Activated CD4-positive, CD25-positive, alpha-beta regulatory T cell treated with anti-CD3 and anti-CD28 coated beads, Interleukin-2, amount 50 U/mL, for 16 hours (primary cell): Measurements from ENCODE around the gene MATN1.

Source experiments
- DNase-seq: peaks from one replicate; pipeline ENCODE4 v3.0.0-alpha.2; 2020; ENCODE audit warnings: low read depth, low spot score

Gene MATN1

DNA sequence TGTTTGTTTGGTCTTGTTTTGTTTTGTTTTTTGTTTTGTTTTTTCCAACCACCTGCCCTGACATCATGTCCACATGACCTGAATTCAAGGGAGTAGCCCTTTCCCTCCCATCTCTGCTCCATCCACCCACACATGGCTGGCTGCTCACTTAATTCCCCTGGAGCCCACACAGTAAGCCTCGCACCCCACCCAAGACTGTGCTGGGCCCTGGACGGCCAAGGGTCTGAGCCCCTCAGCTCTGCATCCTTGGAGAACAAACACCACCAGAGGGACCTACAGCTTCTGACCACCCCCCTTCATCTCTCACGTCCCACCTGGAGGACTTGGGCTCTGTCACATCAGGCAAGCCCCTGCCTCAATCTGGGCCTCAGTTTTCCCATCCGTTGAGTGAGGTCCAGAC is 39.1 kb downstream of the MATN1 start:
- DNase-seq = no peak

DNA sequence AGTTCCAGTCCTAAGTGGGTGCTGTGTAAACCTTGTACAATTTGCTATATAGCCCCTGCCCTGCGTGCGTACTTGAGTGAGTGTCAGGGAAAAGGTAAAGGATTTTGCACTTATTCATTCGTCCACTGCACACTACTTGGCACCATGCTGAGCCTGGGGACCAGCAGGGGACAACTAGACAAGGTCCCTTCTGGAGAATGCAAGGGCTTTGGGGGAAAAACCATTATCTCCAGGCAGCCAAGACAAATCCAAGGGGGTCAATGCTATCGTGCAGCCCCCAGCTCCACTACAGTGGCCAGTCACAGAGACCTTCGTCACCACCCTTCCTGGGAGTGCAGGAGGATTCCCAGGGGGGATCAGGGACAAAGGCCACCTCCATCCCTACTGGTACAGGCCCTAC is 39.7 kb downstream of the MATN1 start:
- no peak for DNase-seq

DNA sequence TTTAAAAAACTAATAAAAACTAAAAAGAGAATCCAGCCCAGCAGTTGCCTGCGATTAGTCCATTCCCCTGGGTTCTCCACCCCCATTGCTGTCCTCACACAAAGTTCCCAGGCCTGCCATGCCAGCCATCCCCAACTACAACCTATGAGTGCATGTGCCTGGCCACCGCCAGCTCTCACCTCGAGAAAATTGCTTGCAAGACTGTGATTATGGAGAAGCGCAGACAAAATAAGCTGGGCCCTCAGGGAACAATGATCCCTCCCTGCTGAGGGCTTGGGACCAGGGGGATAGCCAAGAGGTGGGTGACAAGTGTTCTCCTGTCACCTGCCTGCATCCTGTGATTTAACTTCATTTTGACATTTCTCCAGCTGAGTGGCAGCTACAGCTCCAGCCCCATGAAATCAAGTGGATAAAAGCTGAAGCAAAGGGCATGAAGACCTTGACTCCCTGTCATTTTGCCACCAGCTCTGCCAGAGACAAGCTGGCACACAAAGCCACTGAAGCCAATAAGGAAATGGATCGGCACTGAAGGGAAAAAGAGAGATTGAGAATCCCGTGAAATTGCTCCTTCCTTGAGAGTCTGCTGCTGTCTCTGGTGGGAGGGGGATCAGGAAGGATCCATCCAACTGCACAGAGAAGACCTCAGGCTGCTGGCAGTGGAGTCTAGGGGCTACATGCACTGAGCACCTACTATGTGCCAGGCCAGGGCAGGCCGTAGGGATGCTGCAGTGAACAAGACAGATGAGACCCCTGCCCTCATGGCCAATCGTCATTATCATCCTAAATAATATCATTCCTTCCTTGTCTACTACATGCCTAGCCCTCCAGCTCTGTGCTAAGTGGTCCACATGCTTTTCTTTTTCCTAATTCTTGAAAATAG is 40.7 kb downstream of the MATN1 start:
- no peak for DNase-seq

GRCh38 chr1:30681782-30682181 is 41.6 kb downstream of the MATN1 start:
- DNase-seq = no peak

GRCh38 chr1:30680879-30681278 is 42.5 kb downstream of the MATN1 start:
- no peak for DNase-seq

GRCh38 chr1:30680429-30680828 is 43.0 kb downstream of the MATN1 start:
- no peak for DNase-seq

GRCh38 chr1:30679976-30680305 is 43.4 kb downstream of the MATN1 start:
- DNase-seq = no peak

- no peak for DNase-seq
Measured at GRCh38 chr1:30679201-30679975, 44.0 kb downstream of the MATN1 start.

DNA sequence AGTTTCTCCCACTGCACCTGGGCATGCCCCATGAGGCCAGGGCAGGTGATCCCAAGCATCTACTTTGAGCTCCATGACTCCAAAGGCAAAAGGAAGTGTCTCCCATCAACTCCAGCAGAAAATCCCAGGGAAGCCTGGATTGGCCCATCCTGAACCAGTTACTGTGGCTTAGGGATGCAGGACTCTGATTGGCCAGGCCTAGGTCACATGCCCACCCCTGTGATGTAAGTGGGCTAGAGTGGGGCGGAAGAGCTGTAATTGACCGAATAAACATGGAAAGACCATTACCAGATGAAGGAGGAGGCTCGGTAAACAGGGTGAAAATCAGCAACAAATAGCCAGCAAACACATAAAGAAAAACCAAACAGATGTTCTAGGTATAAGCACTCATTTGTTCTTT is 45.2 kb downstream of the MATN1 start:
- DNase-seq = no peak

- no peak for DNase-seq
Measured at GRCh38 chr1:30677471-30677870, 45.9 kb downstream of the MATN1 start.

- DNase-seq = no peak
Measured at GRCh38 chr1:30675761-30676160, 47.6 kb downstream of the MATN1 start.

GRCh38 chr1:30675289-30675688 is 48.1 kb downstream of the MATN1 start:
- no peak for DNase-seq

DNA sequence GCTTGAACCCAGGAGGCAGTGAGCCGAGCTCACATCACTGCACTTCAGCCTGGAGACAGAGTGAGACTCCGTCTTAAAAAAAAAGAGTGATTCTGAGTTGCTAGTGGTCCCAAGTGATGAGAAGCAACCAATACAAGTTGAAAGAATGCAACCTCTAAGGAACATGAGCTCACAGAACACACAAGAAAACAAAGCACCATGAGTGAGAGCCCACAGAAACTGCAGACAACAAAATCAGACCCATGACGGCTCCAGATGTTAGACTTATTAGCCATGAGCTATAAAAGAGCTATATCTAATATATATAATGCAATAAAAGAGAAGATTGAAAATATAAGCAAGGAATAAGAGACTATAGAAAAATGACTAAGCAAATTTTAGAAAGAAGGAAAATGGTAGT is 50.0 kb downstream of the MATN1 start:
- DNase-seq = no peak

DNA sequence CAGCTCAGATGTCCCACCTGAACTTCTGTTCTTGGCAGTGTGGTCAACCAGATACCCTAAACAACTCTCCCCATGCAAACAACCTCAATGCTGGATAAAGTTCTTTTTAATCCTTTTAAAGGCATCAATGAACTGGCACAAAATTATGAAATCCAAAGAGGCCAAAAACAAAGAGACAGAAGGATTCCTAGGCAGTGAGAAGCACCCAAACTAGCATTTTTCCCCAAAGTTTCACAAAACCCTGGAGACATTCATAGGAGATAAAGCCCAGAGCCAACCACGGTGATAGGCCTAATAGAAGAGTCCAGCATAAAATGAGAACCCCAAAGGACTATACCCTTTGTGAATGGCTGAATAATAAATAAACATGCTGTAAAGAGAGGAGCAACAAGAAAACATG is 50.7 kb downstream of the MATN1 start:
- DNase-seq = no peak

DNA sequence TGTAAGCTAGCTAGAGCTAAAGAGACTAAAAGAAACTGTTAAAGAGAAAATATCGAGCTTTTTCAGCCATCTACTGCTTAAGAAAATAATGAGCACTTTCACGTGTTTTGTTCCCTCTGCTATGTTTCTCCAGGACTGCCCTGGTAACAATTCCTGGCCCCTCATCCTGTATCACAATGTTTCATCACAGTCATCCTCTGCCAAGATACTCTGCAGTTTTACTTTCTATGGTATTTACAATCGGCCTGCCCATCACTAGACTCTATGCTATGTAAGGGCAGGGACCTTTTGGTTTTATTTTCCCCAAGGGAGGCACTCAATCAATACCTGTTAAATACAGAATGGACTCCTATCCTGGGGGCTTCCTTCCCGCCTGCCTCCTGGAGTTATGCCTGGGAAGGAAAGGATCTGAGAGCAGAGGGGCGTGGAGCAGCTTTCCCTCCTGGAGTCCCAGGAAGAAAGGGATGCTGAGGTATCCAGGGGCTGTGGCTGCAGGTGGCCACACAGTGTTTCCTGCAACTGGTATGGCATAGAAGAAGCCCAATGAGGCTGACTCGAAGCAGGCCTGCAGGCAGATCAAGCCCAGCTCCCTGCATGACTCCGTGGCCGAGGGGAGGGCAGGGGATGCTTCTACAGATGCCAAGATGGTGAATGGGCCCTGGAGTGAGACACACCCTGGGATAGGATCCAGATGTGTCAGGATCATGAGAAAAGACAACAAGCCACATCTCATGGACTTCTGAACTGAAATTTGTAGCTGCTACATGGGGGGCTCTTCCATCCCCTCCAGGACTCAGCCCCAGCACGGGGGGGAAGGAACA is 52.9 kb downstream of the MATN1 start:
- DNase-seq = no peak

- no peak for DNase-seq
Measured at GRCh38 chr1:30668546-30669327, 54.6 kb downstream of the MATN1 start.

DNA sequence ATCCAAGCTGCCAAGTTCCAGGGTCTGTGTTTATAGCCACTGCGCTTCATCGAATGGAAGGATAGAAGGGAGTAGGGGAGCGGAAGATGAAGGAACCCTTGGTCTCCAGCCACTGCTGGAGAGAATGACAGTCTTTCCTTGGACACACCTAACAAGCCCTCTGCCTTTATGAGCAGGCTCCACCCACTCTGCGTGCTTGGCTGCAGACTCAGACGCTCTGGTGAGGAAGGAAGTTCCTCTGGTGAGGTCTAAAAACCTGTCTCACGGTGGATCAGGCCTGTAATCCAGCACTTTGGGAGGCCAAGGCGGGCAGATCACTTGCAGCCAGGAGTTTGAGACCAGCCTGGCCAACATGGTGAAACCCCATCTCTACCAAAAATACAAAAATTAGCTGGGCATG is 55.4 kb downstream of the MATN1 start:
- no peak for DNase-seq

DNA sequence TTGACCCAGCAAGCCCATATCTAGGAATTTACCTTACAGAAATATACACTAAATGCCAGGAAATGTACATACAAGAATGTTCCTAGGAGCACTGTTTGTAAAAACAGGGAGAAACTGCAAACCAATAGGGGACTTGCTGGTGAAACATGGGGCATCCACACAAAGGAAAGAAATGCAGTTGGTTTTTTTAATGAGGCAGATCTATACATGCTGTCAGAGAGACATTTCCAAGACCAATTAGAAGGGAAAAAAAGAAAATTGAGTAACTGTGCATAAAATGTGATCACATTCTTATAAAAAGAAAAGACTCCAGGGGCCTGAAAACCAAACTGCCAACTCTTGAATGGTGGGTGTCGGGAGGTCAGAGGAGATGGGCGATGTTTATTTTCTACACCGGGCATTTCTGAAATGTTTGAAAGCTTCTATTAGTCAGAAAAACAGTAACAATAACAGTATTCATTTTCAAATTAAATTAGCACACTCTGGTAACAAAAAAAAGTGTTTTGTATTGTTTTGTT is 56.6 kb downstream of the MATN1 start:
- DNase-seq = no peak

GRCh38 chr1:30665216-30666010 is 58.0 kb downstream of the MATN1 start:
- DNase-seq = no peak

DNA sequence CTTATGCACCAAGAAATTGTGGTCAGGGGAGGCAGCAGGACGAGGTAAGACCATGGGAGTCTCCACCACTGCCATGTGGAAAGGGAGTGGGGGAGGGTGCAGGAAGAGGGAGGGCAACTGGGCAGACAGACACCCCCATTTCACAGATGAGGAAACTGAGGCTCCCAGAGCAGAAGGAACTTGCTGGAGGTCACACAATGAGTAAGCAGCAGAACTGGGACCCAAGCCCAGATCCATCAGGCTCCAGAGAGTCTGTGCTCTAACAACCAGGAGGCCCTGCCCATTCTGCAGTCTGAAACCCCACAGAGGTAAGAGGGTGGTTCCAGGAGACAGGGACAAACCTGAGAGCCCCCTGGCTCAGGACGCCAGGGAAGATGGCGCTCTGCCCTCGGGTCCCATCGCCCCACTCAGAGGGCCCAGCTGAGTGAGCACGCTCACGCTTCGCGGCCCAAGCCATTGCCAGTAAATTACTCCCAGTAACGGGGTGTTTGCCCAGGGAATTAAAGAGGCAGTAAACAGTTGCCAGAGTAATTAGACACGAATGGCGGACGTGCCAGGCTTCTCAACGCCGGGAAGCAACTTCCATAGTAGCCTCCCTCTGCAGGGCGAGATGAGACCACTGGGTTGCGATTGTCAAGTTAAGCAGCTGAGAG is 59.2 kb downstream of the MATN1 start:
- no peak for DNase-seq
